Ovary (tissue), 9 donors: ENCODE data around the gene ABCA8. TPM values are rescaled to one million over a fixed set of nuclear protein-coding genes. Genes with fewer than 3 reads are reported as not detected.

Experiments used
- DNase-seq, 5 donors: peaks; one replicate each; pipeline ENCODE4 v3.0.0-alpha.2; 2019 to 2020
- H3K27ac ChIP-seq, 2 donors: fragments of 200-600 bp; one replicate each; pipeline versions ENCODE4 v1.5.1 to v1.8.0; 2019 to 2022
- H3K27me3 ChIP-seq: fragments of 200-600 bp; one replicate; pipeline ENCODE4 v1.8.0; 2022
- H3K36me3 ChIP-seq: fragments of 200-600 bp; sonication (generic); one replicate; pipeline ENCODE4 v1.5.1; 2019
- H3K4me1 ChIP-seq: one replicate; pipeline ENCODE4 v1.8.1; 2013; ENCODE audit warnings: mild to moderate bottlenecking, moderate library complexity; ENCODE audit not compliant: insufficient read depth
- H3K4me3 ChIP-seq: fragments of 200-600 bp; sonication (generic); one replicate; pipeline ENCODE4 v1.5.1; 2017
- H3K9me3 ChIP-seq, 2 donors: fragments of 200-600 bp in 1 of 2; sonication (generic) in 1 of 2; one replicate each; pipeline versions ENCODE4 v1.5.1 to v1.8.1; 2013 to 2019; ENCODE audit warnings: mild to moderate bottlenecking in 1 of 2, moderate library complexity in 1 of 2
- EP300 ChIP-seq: sonication (generic); formaldehyde crosslinking; IDR thresholded peaks from one replicate; pipeline ENCODE4 v1.6.1; 2017; ENCODE audit warnings: antibody characterized with exemption
- POLR2A ChIP-seq: fragments of 450-650 bp; IDR thresholded peaks from one replicate; pipeline ENCODE4 v1.6.1; 2017; ENCODE audit warnings: antibody characterized with exemption, mild to moderate bottlenecking, moderate library complexity
- WGBS, 3 donors: extraction: QIAGEN DNeasy Blood & Tissue Kit in 1 of 3; methylation state at CpG; one replicate each; pipeline versions ENCODE4 v1.1.5 to v1.1.7; 2013 to 2017; 5-methylcytosine and 5-hydroxymethylcytosine counted together
- intact Hi-C, 4 donors: fragments of 100-400 bp; cut with DNase I; formaldehyde crosslinking; loops; one replicate each; pipeline versions ENCODE4 v1.11.0 to v1.15.1; 2022 to 2023
- polyA plus RNA-seq, 2 donors: library from polyadenylated mRNA; stranded (reverse); fragments of 200-250 nt in 1 of 2; fragments of 350-450 nt in 1 of 2; fragmentation: Illumina TruSeq in 1 of 2; extraction: RNeasy Lipid Tissue Mini Kit (QIAGEN cat#74804) in 1 of 2; gene quantifications; one replicate each; pipeline ENCODE4 v1.2.3, GENCODE V29; 2013 to 2014
- total RNA-seq, 7 donors: library from RNA; depleted of rRNA in 2 of 7; stranded (reverse); fragments of >200 nt in 2 of 7; fragmentation: NEBNext Ultra II Directional in 3 of 7; extraction: Animal tissue kit (Norgen Biotek cat#: 25700) in 3 of 7; gene quantifications; one replicate each; pipeline versions ENCODE4 v1.1.0 to v1.2.4, GENCODE V29; 2016 to 2023
- TF ChIP-seq, protein P1 (sequence below), 3 donors: fragments of 450-650 bp in 2 of 3; fragments of 200-600 bp in 1 of 3; IDR thresholded peaks; one replicate each; pipeline versions ENCODE4 v1.5.1 to v1.8.0; 2016 to 2022; ENCODE audit warnings: antibody characterized with exemption in 3 of 3, mild to moderate bottlenecking in 1 of 3
- donor health status: DM: no; HTN: no; CAD: no; lungs with moderate emphysema.
- donor health status: DM: no; HTN: no; CAD: no.
- donor health status: Bipolar disorder and iron deficiency.
- donor health status: DM: yes; HTN: yes; CAD: no.
- donor health status: DM: no; HTN: no; CAD: no.
- donor health status: DM: yes; HTN: yes; CAD: no.

The ABCA8 gene
- total and polyA plus RNA-seq, 9 donors, result 69.2 to 218 (median 98.5) TPM

DNA sequence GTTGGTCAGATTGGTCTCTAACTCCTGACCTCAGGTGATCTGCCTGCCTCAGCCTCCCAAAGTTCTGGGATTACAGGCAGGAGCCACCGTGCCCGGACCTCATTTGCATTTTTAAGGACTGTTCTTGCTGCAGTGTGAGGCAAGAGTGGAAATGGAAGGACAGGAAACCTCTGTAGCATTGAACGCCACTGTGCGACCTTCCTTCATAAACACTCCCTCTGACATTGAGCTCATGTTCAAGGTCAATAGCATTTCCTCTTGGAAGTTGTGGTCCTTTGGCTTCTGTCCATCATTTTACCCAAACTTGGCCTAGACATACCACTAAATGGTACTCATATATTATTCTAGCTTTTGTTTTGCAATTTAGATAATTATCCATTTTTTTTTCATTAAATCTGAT, 32.8 kb upstream of the ABCA8 start:
- 70 to 84% (median 75%) methylated on average over 4 of the region's 4 CpGs for WGBS, 3 donors
- Histone ChIP-seq H3K4me3 (no peak overlapping the region), H3K27ac (no peak overlapping the region), H3K27me3 (no peaks in the 10 kb centered on the region), H3K4me1 (no peaks in the 10 kb centered on the region), H3K9me3 (no peaks in the 10 kb centered on the region), H3K36me3 (no peaks in the 10 kb centered on the region)
- no peak for DNase-seq
- no peak for TF ChIP-seq EP300
- intact Hi-C loops, result no loop called here

DNA sequence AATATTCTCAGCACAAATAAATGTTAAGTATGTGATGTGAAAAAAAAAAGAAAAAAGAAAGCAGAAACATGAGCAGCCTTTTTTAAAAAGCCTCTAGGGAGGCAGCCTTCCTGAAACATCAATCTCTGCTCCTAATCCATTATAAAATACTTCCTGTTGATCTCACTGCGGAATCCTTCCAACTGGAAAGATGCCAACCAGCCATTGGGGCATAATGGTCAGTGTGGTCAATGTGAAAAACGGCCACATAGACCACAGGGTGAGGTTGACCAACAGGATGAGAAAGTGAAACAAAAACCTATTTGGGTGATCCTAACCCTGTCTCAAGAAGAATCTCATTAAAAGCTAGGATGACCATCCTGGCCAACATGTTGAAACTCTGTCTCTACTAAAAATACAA, 26.1 kb upstream of the ABCA8 start:
- H3K27me3 ChIP-seq, result no peaks in the 10 kb centered on the region
- WGBS, 3 donors, result 34 to 46% (median 40%) methylated on average over 2 of the region's 2 CpGs
- TF ChIP-seq EP300 (no peak), POLR2A (no peak)
- TF ChIP-seq, protein P1, sequence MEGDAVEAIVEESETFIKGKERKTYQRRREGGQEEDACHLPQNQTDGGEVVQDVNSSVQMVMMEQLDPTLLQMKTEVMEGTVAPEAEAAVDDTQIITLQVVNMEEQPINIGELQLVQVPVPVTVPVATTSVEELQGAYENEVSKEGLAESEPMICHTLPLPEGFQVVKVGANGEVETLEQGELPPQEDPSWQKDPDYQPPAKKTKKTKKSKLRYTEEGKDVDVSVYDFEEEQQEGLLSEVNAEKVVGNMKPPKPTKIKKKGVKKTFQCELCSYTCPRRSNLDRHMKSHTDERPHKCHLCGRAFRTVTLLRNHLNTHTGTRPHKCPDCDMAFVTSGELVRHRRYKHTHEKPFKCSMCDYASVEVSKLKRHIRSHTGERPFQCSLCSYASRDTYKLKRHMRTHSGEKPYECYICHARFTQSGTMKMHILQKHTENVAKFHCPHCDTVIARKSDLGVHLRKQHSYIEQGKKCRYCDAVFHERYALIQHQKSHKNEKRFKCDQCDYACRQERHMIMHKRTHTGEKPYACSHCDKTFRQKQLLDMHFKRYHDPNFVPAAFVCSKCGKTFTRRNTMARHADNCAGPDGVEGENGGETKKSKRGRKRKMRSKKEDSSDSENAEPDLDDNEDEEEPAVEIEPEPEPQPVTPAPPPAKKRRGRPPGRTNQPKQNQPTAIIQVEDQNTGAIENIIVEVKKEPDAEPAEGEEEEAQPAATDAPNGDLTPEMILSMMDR (IDR thresholded peaks at IDR 0.05), result no peak
- peak in 1 of 5 donors; percentile 31 for DNase-seq
- H3K36me3 ChIP-seq, result no peaks in the 10 kb centered on the region
- H3K4me3 ChIP-seq, result no peak overlapping the region
- intact Hi-C loops, result no loop called here
- peak overlapping the region in 1 of 2 donors; percentile 15 for H3K27ac ChIP-seq
- no peaks in the 10 kb centered on the region for H3K9me3 ChIP-seq
- no peaks in the 10 kb centered on the region for H3K4me1 ChIP-seq

DNA sequence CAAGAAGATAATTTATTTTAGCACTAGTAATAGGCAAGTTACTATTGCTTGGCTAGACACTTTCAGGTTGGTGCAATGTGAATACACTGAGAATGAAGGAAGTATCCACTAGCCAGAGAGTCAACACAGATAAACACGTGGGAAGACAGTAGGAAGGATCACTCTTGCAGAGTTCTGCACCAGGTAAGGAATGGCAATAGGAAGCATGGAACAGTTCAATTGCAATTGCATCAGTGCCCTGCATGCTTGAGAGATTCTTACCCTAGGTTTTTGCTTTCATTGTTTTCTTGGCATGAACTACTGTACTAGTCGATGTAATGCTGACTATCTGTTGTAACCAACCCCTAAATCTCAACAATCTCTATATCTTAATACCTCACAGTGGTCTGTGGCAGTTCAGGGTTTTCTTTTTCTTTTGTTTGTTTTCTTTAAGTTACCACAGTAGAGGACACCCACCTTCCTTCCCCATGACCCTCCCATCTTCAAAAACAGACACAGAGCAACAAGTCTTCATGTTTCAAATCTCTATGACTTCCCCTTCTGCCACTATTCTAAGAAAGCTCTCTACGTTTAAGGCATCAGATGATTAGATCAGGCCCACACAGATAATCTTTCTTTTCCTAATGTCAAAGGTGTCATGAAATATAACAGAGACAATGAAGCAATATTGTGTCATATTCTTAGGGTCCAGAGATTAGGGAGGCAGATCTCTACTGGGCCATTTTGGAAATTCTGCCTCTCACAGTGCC, 18.1 kb upstream of the ABCA8 start:
- 46 to 57% (median 55%) methylated on average over 3 of the region's 3 CpGs for WGBS, 3 donors

DNA sequence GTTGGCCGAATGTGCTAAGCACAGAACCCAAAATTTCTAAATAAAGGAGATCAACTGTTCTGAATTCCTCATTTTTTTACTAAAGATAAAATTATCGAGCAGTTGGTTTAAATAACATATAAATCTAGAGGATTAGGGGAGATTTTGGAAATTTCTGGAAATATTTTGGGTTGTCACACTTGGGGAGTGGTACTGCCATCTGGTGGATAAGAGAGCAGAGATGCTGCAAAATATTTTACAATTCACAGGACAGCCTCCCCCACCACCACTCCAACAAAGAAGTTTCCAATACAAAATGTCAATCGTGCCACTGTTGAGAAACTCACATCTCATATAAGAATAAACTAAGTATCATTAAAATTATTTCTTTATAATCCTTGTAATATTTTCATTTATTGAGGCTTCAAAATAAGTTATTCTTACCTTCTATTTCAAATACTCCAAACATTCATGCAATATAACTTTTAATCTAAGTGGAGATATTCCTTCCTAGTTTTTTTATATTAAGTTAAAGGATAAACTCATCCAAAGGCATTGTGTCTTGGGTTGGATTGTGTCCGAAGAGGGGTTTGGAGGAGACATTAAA, 17.0 kb upstream of the ABCA8 start:
- no peaks in the 10 kb centered on the region for H3K36me3 ChIP-seq

More for the DNA sequence above, 18.1 kb upstream of the ABCA8 start:
- no peak for TF ChIP-seq EP300
- TF ChIP-seq, protein P1 (IDR thresholded peaks at IDR 0.05), result no peak
- no peak for TF ChIP-seq POLR2A
- Histone ChIP-seq H3K9me3 (no peaks in the 10 kb centered on the region), H3K27me3 (no peaks in the 10 kb centered on the region), H3K4me3 (no peak overlapping the region), H3K36me3 (no peaks in the 10 kb centered on the region), H3K27ac (peak overlapping the region in 1 of 2 donors; percentile 16), H3K4me1 (peaks cover 5% of the 10 kb centered on the region)
- intact Hi-C loops, result loop anchor here in 3 of 4 donors (2.0 to 5.0 kb wide), 3 partner anchors 186 to 196 kb away; no protein-coding TSS in a partner anchor
- DNase-seq, result no peak

More for the DNA sequence above, 17.0 kb upstream of the ABCA8 start:
- no peak overlapping the region for H3K4me3 ChIP-seq
- TF ChIP-seq, protein P1 (IDR thresholded peaks at IDR 0.05), result peak; percentile 56 to 87 (median 78)
- TF ChIP-seq EP300, result no peak
- no peaks in the 10 kb centered on the region for H3K9me3 ChIP-seq
- H3K4me1 ChIP-seq, result peaks cover 5% of the 10 kb centered on the region
- 37 to 41% (median 40%) methylated on average over 4 of the region's 4 CpGs for WGBS, 3 donors
- intact Hi-C loops, result loop anchor here in 3 of 4 donors (2.0 to 5.0 kb wide), 3 partner anchors 185 to 195 kb away; no protein-coding TSS in a partner anchor
- no peak overlapping the region for H3K27ac ChIP-seq
- DNase-seq, result peak in 2 of 5 donors; percentile 36 to 49
- no peaks in the 10 kb centered on the region for H3K27me3 ChIP-seq
